Measurements from ENCODE around the gene ZNF655. TPM values are rescaled to one million over a fixed set of nuclear protein-coding genes. Genes with fewer than 3 reads are reported as not detected.

The ZNF655 gene
- total and polyA plus RNA-seq, 2 of the 4 experiments (the other 2 are of a cell fraction): 49.6 to 54.7 TPM

DNA sequence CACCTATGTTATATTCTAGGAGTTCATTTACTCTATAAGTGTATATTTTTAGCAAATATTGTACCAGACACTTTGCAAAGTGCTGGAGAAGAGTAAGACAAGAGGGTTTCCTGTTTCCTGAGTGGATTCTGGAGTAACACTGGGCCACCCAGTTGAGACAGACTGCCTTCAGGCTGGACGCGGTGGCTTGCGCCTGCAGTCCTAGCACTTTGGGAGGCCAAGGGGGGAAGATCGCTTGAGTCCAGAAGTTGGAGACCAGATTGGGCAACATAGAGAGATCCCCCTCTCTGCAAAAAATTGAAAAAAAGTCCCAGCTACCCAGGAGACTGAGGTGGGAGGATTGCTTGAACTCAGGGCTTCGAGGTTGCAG, 57.5 kb downstream of the ZNF655 start:
- Histone ChIP-seq H4K5ac (ENCODE audit: low read depth, low read length) (peak overlapping the region; percentile 13), H3K79me1 (ENCODE audit: low read depth in 1 of 2, low read length in 2 of 2) (peaks cover 17 to 32% of the 10 kb centered on the region in 2 experiments; a peak in 3 of 4 replicates), H3K27me3 (ENCODE audit: control insufficient read depth, insufficient read depth, low read length) (no peaks in the 10 kb centered on the region), H3K23ac (ENCODE audit: low read depth, low read length) (no peak overlapping the region), H2AK9ac (replicated peaks; ENCODE audit: low read depth, low read length, poor library complexity) (peak overlapping the region; percentile 10), H2BK120ac (ENCODE audit: low read depth, low read length) (no peak overlapping the region), H3K36me3 (ENCODE audit: control insufficient read depth, insufficient read depth, low read length) (peaks cover 16% of the 10 kb centered on the region), H2BK20ac (ENCODE audit: low read depth, low read length) (no peak overlapping the region), H3K9me1 (ENCODE audit: insufficient read depth, low read length) (peaks cover 3% of the 10 kb centered on the region; the same call in 1 of the 2 replicates), H2BK15ac (ENCODE audit: low read depth, low read length) (no peak overlapping the region), H3K4me3 (ENCODE audit: insufficient read depth, low read depth, low read length) (peak overlapping the region; percentile 63; the same call in 1 of the 2 replicates), H4K8ac (ENCODE audit: low read depth in 2 of 2, low read length in 2 of 2) (peak overlapping the region; percentile 68 to 100), H2AK5ac (ENCODE audit: low read depth, low read length) (no peak overlapping the region), H3K4ac (ENCODE audit: low read depth, low read length) (no peak overlapping the region; the same call in 1 of the 2 replicates), H4K20me1 (ENCODE audit: insufficient read depth, low read length) (no peaks in the 10 kb centered on the region), H3K9me3 (ENCODE audit: control insufficient read depth, insufficient read depth, low read length) (no peaks in the 10 kb centered on the region), H3K4me1 (ENCODE audit: control insufficient read depth, insufficient read depth, low read length) (no peaks in the 10 kb centered on the region), H4K91ac (ENCODE audit: insufficient read depth, low read depth, low read length) (no peak overlapping the region), H2AFZ (replicated peaks; ENCODE audit: low read length, poor library complexity) (peak overlapping the region; percentile 99), H3K56ac (ENCODE audit: extremely low read depth, insufficient read depth, low read length) (no peak overlapping the region), H3K27ac (ENCODE audit: insufficient read depth, low read length) (no peak overlapping the region), H3K14ac (replicated peaks; ENCODE audit: low read depth, low read length) (0 out of 2 replicates have a peak overlapping the region, but pooled peaks have one; percentile 89), H3K18ac (ENCODE audit: low read depth, low read length) (no peak overlapping the region), H2BK5ac (ENCODE audit: low read depth, low read length, poor library complexity, severe bottlenecking) (no peak overlapping the region), H3K4me2 (ENCODE audit: low read depth, low read length) (peak overlapping the region; percentile 81), H3K9ac (ENCODE audit: low read depth, low read length) (no peak overlapping the region)
- POLR2A ChIA-PET (ENCODE audit: unreplicated experiment): interaction anchor here (0.7 kb wide), 1 partner anchor 486 kb away, joined by 3 read pairs; no protein-coding TSS in a partner anchor
- TF ChIP-seq NFE2L2 (IDR thresholded peaks at IDR 0.05; ENCODE audit: low read depth, low read length) (no peak), MAFK (IDR thresholded peaks at IDR 0.05; ENCODE audit: low read depth, low read length) (no peak), MXI1 (IDR thresholded peaks at IDR 0.05; ENCODE audit: borderline replicate concordance, low read depth, low read length) (no peak), POLR2A (IDR thresholded peaks at IDR 0.05; ENCODE audit: low read depth, low read length) (no peak), SMC3 (IDR thresholded peaks at IDR 0.05; ENCODE audit: low read depth, low read length) (no peak), MAZ (IDR thresholded peaks at IDR 0.05; ENCODE audit: borderline replicate concordance, low read depth, low read length) (no peak), RAD21 (IDR thresholded peaks at IDR 0.05; ENCODE audit: low read length) (no peak), FOS (IDR thresholded peaks at IDR 0.05; ENCODE audit: low read depth, low read length) (no peak), RCOR1 (IDR thresholded peaks at IDR 0.05; ENCODE audit: insufficient replicate concordance, low read length) (no peak), BHLHE40 (IDR thresholded peaks at IDR 0.05; ENCODE audit: low read depth, low read length) (no peak), CHD1 (IDR thresholded peaks at IDR 0.05; ENCODE audit: low read depth, low read length) (no peak), CEBPB (IDR thresholded peaks at IDR 0.05; ENCODE audit: low read depth, low read length) (no peak), RFX5 (IDR thresholded peaks at IDR 0.05; ENCODE audit: low read depth, low read length) (no peak)
- TF ChIP-seq, protein P1, sequence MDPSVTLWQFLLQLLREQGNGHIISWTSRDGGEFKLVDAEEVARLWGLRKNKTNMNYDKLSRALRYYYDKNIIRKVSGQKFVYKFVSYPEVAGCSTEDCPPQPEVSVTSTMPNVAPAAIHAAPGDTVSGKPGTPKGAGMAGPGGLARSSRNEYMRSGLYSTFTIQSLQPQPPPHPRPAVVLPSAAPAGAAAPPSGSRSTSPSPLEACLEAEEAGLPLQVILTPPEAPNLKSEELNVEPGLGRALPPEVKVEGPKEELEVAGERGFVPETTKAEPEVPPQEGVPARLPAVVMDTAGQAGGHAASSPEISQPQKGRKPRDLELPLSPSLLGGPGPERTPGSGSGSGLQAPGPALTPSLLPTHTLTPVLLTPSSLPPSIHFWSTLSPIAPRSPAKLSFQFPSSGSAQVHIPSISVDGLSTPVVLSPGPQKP (IDR thresholded peaks at IDR 0.05; ENCODE audit: borderline replicate concordance, low read depth, low read length): no peak
- TF ChIP-seq, protein P2, sequence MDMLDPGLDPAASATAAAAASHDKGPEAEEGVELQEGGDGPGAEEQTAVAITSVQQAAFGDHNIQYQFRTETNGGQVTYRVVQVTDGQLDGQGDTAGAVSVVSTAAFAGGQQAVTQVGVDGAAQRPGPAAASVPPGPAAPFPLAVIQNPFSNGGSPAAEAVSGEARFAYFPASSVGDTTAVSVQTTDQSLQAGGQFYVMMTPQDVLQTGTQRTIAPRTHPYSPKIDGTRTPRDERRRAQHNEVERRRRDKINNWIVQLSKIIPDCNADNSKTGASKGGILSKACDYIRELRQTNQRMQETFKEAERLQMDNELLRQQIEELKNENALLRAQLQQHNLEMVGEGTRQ (IDR thresholded peaks at IDR 0.05; ENCODE audit: low read depth, low read length): no peak
- TF ChIP-seq, protein P3, sequence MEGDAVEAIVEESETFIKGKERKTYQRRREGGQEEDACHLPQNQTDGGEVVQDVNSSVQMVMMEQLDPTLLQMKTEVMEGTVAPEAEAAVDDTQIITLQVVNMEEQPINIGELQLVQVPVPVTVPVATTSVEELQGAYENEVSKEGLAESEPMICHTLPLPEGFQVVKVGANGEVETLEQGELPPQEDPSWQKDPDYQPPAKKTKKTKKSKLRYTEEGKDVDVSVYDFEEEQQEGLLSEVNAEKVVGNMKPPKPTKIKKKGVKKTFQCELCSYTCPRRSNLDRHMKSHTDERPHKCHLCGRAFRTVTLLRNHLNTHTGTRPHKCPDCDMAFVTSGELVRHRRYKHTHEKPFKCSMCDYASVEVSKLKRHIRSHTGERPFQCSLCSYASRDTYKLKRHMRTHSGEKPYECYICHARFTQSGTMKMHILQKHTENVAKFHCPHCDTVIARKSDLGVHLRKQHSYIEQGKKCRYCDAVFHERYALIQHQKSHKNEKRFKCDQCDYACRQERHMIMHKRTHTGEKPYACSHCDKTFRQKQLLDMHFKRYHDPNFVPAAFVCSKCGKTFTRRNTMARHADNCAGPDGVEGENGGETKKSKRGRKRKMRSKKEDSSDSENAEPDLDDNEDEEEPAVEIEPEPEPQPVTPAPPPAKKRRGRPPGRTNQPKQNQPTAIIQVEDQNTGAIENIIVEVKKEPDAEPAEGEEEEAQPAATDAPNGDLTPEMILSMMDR (conservative IDR thresholded peaks at IDR 0.05; ENCODE audit: low read depth, low read length): no peak
- no CpG with 5 or more reads among the region's 5 CpGs for WGBS, 2 experiments (ENCODE audit: extremely low coverage in 2 of 2, insufficient read length in 1 of 2)
- in situ Hi-C loops (cut with MboI; ENCODE audit: low sequenced_read_pairs): loop anchor here (5.0 kb wide), 1 partner anchor 54 kb away; no protein-coding TSS in a partner anchor
- DNase-seq (no peak), ATAC-seq (ENCODE audit: low read depth) (no peak)
- dilution Hi-C loops (cut with HindIII; ENCODE audit: low sequenced_read_pairs, unreplicated experiment): no loop called here
- intact Hi-C loops (cut with micrococcal nuclease): loop anchor here (2.0 to 5.0 kb wide), 3 partner anchors 54 to 376 kb away; partner anchors contain the start of gene ZKSCAN5
- CTCF ChIA-PET: interaction anchor here (0.6 to 1.1 kb wide), 3 partner anchors 13 to 70 kb away, joined by 3 to 4 read pairs (median 4); no protein-coding TSS in a partner anchor
- no TSS peak for BruUV-seq (replicated peaks)

All from IMR-90 (cell line).